Limb (tissue), 2 donors: ENCODE results near the gene IGFBPL1.

Experiments used
- DNase-seq, 2 donors: peaks; one replicate each; pipeline ENCODE4 v3.0.0-alpha.2; 2016; ENCODE audit errors: extremely low spot score in 2 of 2

The IGFBPL1 gene

DNA sequence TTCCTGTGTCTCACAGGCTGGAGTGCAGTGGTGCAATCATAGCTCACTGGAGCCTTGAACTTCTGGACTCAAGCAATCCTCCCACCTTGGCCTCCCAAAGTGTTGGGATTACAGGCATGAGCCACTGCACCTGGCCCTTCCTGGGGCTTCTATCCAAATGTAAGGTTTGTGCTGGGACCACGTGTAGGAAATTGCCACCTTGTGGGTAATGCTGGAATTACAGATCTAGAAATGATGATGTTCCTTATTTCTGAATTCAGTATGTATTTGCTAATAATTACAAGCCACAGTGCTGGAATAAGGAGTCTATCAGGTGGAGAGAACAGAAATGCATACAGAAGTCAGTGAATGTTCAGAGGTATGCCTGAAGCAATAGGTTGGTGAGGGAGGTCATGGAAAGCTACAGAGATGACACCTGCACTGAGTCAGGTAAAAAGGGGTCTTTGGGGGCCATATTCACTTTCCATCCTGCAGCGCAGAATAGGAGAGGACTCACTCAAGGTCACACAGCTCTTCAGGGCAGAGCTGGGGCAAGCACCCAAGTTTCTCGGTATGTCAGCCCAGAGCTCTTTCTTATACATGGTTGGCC, 8.8 kb upstream of the IGFBPL1 start:
- DNase-seq = no peak

DNA sequence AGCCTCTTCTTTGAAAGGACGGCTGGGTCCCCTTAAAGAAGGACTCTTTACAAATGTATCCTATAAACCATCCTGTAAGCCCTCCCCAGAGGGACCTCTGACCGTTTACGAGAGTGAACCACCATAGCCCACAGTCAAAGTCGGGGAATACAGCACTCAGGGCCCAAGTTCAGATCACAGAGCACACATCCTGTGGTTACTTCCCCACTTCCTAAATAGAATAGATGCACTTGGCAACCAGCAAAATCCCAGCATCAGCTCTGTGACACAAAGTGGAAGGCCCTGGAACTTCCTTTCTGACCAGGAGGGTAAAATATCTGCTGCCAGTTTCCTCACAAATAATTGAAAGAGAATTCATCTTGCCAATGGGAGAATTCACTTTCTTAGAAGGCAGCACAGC, 6.9 kb upstream of the IGFBPL1 start:
- DNase-seq = no peak

DNA sequence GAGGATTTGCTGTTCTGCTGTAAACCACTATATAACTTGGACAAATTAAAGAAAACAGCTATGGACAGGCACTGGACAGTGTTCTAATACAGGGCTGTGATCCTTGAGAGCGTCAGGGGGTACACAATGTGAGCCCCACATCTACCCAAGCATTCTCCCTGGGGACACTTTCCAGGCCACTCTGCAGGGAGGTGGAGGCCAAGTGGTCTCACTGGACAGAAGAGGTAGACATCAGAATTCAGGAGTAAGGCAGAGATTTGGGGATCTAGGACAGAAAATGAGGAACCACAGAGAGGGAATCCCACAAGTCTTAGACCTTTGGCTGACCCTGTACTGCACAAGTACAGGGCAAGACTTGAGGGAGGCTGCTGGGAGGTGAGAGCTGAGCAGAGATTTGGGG, 3.8 kb upstream of the IGFBPL1 start:
- DNase-seq = no peak

DNA sequence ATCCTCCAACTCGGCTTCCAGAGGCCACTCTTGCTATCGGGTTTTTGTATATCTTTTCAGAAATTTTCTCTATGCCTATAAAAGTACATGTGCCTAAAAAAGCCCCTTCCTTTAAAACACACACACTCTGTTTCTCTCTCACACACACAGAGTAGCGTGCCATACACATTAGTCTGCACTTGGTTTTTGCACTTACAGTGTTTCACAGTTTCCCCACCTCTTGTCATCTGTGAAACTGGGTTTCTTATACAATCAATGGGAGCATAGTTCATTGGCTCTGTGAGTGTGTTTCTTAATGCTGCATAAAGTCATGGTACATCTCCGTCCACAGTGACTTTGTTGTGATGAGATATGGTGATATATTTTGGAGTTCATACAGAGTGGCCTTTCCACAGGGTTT, 664 bp upstream of the IGFBPL1 start:
- DNase-seq = no peak

DNA sequence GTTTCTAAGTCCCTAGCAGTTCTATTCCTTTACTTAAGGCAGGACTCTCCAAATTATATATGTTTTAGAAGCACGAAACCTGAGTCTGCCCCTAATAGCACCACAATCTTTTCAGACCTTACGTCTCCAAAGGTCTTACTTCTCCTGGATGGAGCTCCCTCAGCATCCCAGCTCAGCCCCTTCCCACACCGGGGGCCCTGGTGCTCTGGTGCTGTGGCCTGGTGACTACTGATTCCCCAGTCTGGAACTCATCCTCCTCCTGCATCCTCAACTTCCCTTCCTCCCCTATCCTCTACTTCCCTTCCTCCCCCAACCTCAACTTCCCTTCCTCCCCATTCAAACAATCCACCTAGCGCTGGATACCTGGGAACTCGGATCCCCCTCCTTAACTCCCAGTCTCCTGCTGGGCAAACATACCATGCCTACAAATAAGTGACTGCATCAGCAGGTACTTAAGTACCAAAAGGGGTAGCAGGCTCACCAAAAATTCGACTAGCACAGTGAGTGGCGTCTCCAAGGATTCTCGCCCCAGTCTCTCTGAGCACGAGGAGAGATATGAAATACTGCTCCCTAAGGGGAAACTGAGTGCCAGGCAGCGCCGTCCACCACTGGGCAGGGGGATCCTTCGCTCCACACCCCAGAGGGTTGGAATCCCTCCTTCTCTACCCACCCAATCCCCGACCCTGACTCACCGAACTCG, 831 bp downstream of the IGFBPL1 start:
- DNase-seq = no peak

DNA sequence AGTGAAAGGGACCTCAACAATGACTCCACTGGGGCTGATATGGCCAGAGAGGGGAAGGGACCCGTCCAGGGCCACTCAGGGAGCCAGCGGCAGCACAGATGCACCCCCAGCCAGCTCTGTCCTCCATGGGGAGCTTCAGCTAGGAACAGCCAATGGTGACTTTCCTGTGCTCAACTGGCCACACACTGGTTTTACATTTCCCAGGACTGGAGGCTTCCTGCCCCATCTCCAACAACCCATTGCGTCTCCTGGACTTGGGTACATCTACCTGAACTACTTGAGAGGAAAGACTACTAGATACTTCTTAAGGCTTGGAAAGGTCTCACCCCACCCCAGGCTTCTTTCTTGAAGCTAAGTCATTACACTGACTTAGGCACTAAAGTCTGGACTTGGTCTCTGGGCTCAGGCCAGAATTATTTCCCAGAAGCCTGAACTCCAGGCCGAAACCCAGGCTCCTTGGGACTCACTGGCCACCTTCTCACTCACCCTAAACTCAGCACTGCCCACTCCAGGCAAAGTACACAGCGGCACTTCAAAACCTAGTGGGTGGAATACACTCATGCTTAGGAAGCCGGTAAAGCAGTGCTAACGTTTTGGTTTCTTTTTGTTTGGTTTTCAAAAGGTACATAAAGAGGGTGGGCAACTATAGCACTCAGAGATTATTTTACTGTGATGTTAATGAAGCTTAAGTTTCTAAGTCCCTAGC, 1.5 kb downstream of the IGFBPL1 start:
- no peak for DNase-seq

DNA sequence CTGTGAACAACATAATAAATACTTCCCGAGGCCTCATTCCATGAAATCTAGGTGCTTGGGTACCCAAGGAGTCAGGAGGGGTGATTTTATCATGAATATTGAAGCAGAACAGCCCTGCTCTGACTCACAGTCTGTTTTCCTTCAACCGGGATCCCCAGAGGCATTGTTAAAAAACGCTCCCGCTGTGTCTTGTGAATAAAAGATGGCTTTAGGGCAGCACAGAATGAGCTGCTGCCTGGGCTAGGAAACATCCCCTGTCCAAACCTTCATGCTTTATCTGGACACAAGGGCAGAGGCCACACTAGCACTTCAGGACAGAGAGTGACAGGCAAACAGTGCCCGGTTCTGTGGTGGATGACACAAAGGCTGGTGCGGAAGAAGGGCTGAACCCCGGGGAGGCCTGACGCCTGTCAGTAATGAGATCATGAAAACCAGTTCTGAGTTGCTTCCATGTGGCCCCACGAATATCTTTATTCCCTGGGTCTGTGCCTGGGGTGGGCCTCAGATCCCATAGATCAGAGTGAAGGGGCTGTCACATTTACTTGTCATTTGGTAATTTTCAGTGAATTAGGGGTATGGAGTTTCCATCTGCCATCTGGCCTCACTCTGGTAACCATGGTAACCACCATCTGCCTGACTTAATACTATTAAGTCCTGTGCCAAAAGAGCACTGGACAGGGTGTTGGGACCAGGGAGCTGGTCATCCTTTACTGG, 2.6 kb downstream of the IGFBPL1 start:
- peak in 1 of 2 donors; percentile 49 for DNase-seq

DNA sequence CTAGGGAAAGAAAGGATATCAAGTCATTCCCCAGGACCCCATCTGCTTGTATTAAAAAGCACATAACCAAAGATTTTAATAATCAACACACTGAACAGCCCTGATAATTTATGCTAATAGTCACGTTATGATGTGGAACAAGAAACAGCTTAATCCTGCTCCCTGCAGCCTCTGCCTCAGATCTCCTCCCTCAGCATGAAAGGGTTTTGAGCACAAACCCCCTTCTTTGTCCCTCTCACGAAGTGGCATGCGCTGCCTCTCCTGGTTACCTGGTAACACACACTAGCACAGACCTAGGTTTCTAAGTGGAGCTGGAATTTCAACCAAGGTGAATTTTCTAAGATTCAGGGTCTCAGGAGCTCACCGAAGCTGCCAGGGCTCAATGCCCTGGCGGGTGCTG, 5.1 kb downstream of the IGFBPL1 start:
- no peak for DNase-seq

DNA sequence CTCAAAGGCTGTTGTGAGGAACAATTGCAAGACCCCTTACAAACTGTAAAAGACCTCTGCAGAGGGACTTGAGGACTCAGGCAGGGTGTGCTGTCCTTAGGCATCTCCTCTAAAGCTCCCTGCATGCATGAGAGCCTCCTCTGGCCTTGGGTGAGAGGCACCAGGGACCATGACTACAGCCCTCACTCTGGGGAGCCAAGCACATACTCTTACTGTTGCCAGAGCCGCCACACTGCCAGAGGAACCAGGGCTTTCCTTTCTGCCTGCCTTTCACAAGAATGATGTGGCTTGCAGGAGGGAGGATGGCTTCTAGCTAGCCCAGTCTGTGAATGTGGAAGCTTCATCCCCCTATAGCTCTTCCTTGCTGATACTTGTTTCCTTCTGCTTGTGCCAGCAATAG, 5.9 kb downstream of the IGFBPL1 start:
- DNase-seq = no peak

DNA sequence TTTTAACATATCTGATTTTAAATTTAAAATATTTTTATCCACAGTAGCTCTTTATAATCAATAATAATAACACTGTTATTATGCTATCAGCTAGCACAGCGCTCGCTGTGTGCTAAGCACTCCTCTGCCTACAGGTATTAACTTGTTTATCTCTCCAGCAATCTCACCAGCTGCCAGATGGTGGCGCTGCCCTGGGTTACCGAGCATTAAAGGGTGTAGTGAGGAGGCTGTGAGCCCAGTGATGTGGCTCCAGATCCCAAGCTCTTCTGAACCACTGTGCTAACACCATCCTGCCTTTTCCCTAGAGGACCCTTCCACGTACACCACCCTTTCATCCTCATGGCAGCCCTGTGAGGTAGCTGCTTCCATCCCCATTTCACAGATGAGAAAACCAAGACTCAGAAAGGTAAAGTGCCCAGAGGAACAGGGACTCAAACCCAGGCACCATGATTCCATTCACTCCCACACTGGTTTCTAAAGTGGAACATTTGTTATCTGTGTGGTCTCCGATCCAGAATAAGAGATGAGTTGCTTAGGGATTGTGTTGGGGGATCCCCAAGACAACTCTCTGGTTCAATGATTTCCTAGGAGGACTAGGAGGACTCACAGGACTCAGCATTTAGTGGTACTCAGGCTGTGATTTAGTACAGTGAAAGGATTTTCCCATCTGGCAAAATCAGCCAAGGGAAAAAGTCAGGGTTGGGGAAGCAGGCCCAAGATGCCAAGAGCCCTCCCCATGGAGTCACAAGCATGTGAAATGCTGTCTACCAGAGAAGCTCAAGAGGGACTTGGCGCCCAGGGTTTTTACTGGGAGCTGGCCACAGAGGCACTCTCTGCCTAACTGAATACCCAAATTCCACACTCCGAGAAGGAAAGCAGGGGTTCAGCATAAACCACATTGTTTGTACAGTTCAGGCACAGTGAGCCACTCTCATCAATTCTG, 7.0 kb downstream of the IGFBPL1 start:
- no peak for DNase-seq

DNA sequence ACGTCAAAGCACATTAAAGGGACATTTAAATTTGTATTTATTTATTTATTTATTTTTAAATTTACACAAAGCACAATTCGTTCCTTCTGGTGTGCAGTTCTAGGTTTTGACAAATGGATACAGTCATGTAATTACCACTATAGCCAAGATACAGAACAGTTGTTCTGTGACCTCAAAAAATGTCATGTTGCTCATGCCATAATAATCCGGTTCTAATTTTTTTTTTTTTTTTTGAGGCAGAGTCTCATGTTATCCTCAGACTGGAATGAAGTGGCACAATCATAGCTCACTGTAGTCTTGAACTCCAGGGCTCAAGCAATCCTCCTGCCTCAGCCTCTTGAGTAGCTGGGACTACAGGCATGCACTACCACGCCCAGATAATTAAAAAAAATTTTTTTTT, 7.8 kb downstream of the IGFBPL1 start:
- DNase-seq = no peak

DNA sequence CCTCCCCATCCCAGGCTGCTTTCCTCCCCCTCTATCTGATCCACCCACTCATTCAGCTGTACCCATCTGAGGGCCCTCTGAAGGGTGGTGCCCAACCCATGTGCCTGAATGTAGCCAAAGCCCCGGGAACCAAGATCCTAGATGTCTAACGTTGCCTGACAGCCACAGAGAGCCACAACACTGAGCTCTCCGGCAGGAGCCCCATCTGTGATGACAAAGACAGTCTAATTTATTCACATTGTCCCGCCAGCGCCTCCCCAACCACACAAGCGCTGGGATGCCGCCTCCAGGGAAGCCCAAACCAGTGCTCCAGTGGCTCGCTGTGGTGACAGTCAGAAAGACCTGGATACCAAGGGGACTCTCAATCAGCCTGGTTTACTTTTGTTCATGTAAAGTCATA, 8.4 kb downstream of the IGFBPL1 start:
- no peak for DNase-seq

DNA sequence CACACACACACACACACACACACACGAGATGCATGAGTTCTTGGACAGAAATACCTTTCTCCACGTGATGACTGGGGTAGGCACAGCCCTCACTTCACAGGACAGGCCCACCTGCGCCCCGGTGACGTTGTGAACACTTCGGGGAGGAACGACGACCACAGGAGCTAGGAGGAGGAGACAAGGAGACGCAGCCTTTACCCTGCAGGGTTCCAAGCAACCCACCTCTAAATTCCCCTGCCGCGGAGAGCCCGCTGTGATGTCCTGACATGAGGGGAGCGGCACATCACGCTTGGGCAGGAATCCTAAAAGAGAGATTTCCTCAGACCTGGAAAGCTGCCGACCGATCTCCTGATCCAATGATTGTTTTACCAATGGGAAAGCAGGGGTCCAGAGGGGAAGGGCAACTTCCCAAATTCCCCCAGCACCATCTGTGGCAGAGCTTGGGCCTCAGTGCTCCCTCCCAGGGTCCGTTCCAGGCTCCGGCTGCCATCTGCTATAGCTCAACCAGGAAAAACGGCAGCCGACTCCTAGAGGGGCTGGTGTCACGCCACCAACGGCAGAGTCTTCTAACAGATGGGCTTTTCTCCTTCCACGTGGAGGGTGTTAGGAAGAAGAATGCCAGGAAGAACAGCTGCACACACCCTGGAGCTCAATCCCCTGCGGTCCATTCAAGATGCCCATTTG, 10.1 kb downstream of the IGFBPL1 start:
- peak; percentile 14 to 54 for DNase-seq

DNA sequence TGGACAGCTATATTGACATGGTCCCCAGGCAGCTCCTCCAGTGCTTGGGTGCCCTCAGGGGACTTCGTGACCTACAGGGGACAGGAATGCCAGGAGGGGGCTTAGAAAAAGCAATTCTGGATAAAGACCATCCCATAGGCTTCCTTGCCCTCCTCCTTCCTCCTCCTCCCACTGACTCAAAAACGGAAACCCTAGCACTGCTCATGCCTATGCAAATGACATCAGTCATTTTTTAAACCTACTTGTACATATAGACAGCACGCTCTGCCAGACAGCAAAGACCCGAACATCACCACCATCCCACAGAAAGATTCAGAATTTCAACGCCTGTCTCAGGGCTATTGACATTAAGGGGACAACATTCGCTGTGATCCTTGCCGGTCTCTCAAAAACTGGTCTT, 11.0 kb downstream of the IGFBPL1 start:
- no peak for DNase-seq

DNA sequence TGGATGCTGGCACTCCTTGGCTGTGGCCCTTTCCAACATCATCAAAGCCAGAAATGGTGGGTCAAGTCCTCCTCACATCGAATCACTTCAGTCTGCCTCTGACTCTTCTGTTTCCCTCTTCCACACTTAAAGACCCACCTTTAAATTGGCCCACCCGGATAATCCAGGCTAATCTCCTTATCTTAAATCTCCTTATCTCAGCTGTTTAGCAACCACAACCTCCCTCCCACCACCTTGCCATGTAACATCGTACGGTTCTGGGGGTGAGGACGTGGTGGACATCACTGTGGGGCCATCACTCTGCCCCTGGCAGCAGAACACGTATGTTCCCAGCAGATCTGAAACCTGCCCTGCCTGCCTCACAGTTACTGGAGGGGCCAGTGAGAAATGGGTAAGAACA, 11.5 kb downstream of the IGFBPL1 start:
- no peak for DNase-seq

DNA sequence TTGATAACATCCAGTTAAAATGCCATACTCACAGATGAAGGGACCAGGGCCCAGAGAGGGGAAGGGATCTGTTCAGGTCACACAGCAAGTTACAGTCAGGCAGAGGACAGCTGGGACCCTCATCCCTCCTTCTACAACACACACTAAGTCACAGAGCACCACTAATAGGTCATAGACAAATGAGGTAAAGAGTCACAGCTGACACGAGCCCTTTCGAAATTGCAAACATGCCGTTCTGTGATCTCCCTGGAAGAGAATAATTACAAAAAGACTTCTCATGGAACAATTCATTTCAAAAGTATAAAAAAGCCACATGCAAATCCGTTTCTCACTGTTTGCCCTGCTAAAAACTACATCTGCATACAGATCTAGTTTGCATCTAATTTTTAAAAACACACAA, 15.5 kb downstream of the IGFBPL1 start:
- DNase-seq = no peak

DNA sequence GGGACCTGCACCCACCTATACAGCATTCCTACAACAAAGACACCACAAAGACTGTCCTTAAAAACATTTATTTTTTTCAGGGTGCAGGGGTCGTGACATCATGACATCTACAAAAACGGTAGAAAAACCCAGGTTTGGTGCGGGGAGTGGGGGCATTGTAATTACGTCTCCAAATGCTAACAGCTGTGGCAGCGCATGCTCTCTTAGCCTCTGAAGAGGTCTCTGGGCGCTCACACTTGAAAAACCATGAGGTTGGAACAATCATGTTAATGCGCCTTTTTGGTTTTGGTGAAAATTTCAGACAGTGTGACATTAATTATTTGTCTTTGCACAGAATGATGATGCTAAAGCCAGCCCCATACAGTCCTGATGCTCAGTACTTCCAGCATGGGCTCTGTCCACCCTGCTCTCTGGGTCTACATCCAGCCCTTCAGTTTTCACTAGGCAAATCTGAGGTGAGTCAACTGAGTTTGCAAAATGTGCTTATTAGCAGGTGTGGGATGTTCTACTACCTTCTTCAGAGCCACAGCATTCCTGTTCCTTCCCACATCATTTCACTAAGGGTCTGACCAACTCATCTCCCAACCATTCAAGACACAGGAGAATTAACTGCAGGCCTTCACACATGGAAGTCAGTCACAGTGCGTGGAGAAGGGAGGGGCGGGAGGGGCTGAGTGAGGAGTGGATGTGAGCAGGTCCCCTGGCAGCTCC, 17.6 kb downstream of the IGFBPL1 start:
- DNase-seq = no peak

DNA sequence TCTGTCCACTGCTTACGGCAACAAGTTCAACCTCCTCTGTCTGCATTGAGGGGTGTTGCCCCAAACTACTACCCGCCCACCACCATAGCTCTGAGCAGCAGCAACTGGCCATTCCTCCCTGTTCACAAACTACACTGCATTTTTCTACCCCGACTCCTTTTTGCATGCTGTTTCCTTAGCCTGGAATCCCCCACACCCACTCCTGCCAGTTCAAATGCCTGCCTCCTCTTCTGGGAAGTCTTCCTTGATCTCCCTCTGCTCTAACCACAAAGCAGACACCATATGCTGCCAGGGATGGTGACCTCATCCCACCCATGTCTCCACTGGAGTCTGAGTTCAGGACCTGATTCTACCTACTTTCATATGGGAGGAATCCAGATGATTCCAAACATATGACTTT, 18.5 kb downstream of the IGFBPL1 start:
- no peak for DNase-seq

DNA sequence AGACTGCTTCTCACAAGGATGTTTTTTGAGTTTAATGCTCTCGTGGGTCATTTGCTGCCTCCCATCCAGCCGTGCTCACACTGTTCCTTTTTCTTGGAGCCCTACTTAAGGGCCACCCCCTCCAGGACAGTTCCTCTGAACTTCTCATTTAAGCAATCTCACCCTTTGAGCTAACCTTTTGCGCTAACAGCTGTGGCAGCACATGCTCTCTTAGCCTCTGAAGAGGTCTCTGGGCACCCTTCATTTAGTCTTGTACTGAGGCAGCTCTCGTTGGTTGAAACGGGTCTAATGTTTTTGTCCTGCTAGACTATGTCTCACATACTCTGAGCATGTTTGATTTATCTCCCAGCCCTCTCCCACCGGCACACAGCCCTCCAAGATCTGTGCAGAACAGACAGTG, 19.9 kb downstream of the IGFBPL1 start:
- DNase-seq = no peak

DNA sequence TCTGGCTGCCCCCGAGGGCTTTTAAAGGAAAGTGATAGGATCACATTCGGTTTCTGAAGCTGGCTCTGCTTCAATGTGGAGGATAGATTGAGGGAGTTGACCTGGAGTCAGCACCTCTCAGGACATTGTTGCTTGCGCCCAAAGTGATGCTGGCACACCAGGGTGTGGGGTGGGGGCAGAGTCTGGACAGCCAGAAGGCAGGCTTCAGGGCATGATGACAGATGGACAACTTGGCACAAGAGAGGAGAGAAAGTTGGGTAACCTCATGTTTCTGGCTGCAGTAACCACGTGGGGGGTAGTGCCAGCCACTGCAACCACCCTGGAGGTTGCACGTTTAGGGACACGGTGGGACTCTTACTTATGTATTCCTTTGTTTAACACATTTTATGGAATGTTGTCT, 22.3 kb downstream of the IGFBPL1 start:
- no peak for DNase-seq
